LNCAP (cell line): ENCODE results near the gene OXCT1.

Source experiments
- CTCF ChIP-seq: fragments of 450-650 bp; IDR thresholded peaks from 2 replicates; pipeline ENCODE4 v1.5.1; 2017; ENCODE audit warnings: mild to moderate bottlenecking

OXCT1 gene

GRCh38 chr5:41835645-41836044 is 34.6 kb downstream of the OXCT1 start:
- TF ChIP-seq CTCF = no peak

GRCh38 chr5:41834506-41834905 is 35.7 kb downstream of the OXCT1 start:
- no peak for TF ChIP-seq CTCF

- no peak for TF ChIP-seq CTCF
Measured at GRCh38 chr5:41832430-41832829, 37.8 kb downstream of the OXCT1 start.

- TF ChIP-seq CTCF = no peak
Measured at GRCh38 chr5:41831155-41831554, 39.1 kb downstream of the OXCT1 start.

GRCh38 chr5:41827792-41828191 is 42.4 kb downstream of the OXCT1 start:
- no peak for TF ChIP-seq CTCF

GRCh38 chr5:41822036-41822435 is 48.2 kb downstream of the OXCT1 start:
- no peak for TF ChIP-seq CTCF

GRCh38 chr5:41821051-41821450 is 49.2 kb downstream of the OXCT1 start:
- TF ChIP-seq CTCF = no peak

- no peak for TF ChIP-seq CTCF
Measured at GRCh38 chr5:41820150-41820549, 50.1 kb downstream of the OXCT1 start.
